HUES64 (cell line): Measurements from ENCODE around the gene MAPK6.

ENCODE experiments used
- H3K27ac ChIP-seq: 2 replicates; pipeline ENCODE4 v1.7.0; 2013; ENCODE audit warnings: low read depth, low read length, inconsistent platforms
- H3K27me3 ChIP-seq: 2 replicates; pipeline ENCODE4 v1.6.1; 2013; ENCODE audit warnings: mild to moderate bottlenecking, low read length; ENCODE audit not compliant: insufficient read depth
- H3K36me3 ChIP-seq: 2 replicates; pipeline ENCODE4 v1.6.1; 2013; ENCODE audit warnings: mild to moderate bottlenecking, low read length; ENCODE audit not compliant: insufficient read depth
- H3K4me1 ChIP-seq: 2 replicates; pipeline ENCODE4 v1.6.1; 2013; ENCODE audit warnings: mild to moderate bottlenecking, low read length, moderate library complexity; ENCODE audit not compliant: insufficient read depth
- H3K4me3 ChIP-seq: 2 replicates; pipeline ENCODE4 v1.5.1; 2013; ENCODE audit warnings: mild to moderate bottlenecking, low read length, moderate library complexity
- H3K9ac ChIP-seq: 2 replicates; pipeline ENCODE4 v1.6.1; 2013; ENCODE audit warnings: mild to moderate bottlenecking, low read depth, low read length
- H3K9me3 ChIP-seq: 2 replicates; pipeline ENCODE4 v1.6.1; 2013; ENCODE audit warnings: low read depth, low read length; ENCODE audit not compliant: insufficient read depth
- WGBS: fragments of 150-250, 120-280 bp; methylation state at CpG from one replicate; pipeline ENCODE4 v1.1.7; 2013; ENCODE audit warnings: missing lambda C conversion rate; 5-methylcytosine and 5-hydroxymethylcytosine counted together

Gene MAPK6

DNA sequence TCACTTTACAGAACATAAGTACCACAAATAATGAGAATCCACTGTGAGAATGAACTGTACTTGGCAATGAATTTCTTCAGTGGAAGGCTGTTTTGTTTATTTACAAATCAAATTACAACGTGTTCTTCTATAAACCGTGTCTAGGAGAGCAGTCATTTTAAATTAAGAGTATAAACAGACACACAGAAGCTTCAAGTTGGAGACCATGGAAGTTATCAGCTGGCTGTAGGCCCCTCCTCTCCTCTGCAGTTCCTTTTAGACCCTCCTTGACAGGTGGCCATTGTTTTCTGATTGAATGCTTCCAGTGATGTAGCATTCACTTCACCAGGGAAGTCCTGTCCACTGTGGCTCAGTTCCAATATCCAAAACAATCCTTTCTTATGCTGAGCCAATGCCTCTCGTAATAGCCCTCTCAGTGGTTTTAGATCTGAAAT, 7.3 kb upstream of the MAPK6 start:
- no peaks in the 10 kb centered on the region for H3K27me3 ChIP-seq
- 91% methylated on average over 3 of the region's 3 CpGs for WGBS
- H3K27ac ChIP-seq = no peak overlapping the region

DNA sequence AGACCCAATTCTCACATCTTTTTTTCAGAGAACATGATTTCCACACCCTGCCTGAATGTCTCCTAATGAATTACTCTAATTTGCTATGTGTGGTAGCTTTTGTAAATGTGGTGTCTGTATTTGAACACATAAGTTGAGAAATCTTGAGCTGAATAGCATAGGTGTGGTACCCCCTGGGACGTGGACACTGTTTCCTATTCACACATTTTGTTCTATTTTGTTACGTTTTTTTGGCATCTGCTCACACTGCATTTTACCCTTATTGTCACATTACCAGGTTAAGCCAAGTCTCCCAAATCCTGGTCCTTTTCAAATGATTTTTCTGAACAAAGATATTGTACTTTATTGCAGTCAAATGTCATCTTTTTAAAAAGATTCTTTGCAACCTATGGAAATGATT, 6.8 kb upstream of the MAPK6 start:
- no peak overlapping the region for H3K9ac ChIP-seq
- H3K4me3 ChIP-seq = no peak overlapping the region
- no peak overlapping the region for H3K27ac ChIP-seq
- H3K36me3 ChIP-seq = no peaks in the 10 kb centered on the region
- H3K9me3 ChIP-seq = no peaks in the 10 kb centered on the region
- no peaks in the 10 kb centered on the region for H3K4me1 ChIP-seq
- no peaks in the 10 kb centered on the region for H3K27me3 ChIP-seq
- 97% methylated on average over 2 of the region's 2 CpGs for WGBS

More for the DNA sequence above, 7.3 kb upstream of the MAPK6 start:
- Histone ChIP-seq H3K4me1 (no peaks in the 10 kb centered on the region), H3K4me3 (no peak overlapping the region), H3K36me3 (no peaks in the 10 kb centered on the region), H3K9me3 (no peaks in the 10 kb centered on the region), H3K9ac (no peak overlapping the region)

DNA sequence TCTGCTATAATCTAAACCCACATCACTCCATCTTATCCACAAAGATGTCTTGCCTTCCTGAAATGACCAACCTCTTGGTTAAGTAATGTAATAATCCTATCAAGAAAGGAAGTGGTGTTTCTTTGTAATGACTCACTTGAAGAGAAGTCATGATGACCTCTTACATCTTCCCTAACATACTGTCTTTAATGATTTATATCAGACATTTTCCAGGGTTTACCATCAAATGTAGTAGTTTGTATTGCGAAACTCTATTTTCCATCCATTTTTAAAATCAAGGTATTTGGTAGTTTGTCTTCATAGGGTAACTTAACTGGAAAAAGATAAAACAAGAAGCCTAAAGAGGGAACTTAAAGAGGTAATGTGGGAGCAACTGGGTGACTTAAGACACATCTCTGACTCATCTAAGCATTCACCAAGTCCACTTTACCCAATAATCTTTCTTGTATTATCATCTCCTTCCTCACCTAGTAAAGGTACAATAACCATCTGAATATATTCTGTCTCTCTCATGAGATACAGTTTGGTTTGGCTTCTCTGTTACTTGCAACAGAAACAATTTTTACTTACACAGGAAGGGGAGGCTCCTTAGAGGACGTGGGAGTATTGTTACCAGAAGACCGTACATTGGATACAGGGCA, 5.7 kb upstream of the MAPK6 start:
- Histone ChIP-seq H3K27ac (no peak overlapping the region), H3K9me3 (no peaks in the 10 kb centered on the region), H3K36me3 (no peaks in the 10 kb centered on the region), H3K27me3 (no peaks in the 10 kb centered on the region), H3K4me1 (no peaks in the 10 kb centered on the region), H3K4me3 (no peak overlapping the region), H3K9ac (no peak overlapping the region)
- WGBS = 94% methylated on average over 2 of the region's 3 CpGs

DNA sequence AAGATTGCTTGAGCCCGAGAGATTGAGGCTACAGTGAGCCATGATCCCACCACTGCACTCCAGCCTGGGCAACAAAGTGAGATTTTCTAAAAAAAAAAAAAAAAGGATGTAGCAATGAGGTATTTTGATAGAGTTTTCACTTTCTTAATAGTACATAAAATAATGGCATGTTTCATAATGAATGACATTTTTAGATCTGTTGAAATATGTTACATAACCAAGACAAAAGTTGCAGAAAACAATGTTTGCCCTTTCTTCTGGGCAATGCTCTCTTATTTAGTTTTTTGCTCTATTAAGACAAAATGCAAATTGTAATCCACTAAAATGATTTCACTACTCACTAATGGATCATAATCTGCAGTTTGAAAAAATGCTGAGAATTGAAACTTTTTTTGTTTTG, 4.4 kb upstream of the MAPK6 start:
- Histone ChIP-seq H3K27me3 (no peaks in the 10 kb centered on the region), H3K4me1 (no peaks in the 10 kb centered on the region), H3K9me3 (no peaks in the 10 kb centered on the region), H3K27ac (no peak overlapping the region), H3K36me3 (no peaks in the 10 kb centered on the region), H3K4me3 (no peak overlapping the region), H3K9ac (no peak overlapping the region)
- 84% methylated on average over 1 of the region's 1 CpG for whole genome bisulfite sequencing

DNA sequence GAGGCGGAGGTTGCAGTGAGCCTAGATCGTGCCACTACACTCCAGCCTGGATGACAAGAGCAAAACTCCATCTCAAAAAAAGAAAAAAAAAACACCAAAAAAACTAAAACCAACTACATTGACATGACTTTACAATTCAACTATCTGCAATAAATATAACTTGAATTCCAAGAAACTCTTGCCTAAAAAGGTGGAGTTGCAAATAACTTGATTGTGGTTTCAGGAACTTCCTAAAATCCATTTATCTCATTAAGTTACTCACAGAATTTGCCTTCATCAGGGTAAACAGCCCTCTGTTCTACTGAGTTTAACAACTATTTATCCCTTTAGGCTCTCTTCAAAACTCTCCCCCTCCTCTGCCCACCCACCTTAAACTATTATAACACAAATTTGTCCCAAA, 2.7 kb upstream of the MAPK6 start:
- no peaks in the 10 kb centered on the region for H3K27me3 ChIP-seq
- WGBS = 98% methylated on average over 2 of the region's 2 CpGs
- no peaks in the 10 kb centered on the region for H3K36me3 ChIP-seq
- H3K4me1 ChIP-seq = peaks cover 10% of the 10 kb centered on the region; the same call in 1 of the 2 replicates
- no peak overlapping the region for H3K9ac ChIP-seq
- H3K27ac ChIP-seq = no peak overlapping the region
- no peak overlapping the region for H3K4me3 ChIP-seq
- H3K9me3 ChIP-seq = no peaks in the 10 kb centered on the region

DNA sequence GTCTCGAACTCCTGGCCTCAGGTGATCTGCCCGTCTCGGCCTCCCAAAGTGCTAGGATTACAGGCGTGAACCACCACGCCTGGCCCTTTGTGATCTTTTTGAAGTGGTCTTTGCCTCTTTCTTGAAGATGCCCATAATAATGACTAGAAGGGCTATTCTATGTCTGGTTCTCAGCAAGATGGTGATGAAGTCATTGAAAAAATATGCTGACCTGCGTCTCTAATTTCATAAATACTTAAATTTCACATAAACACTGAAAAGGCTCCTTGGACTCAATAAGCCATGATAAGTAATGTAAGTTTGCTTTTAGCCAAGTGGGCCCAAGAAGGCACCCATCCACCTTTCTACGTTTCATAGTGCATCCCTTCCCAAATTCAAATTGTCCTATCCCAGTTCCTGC, 775 bp upstream of the MAPK6 start:
- H3K4me1 ChIP-seq = peaks cover 26% of the 10 kb centered on the region
- no peak overlapping the region for H3K27ac ChIP-seq
- H3K36me3 ChIP-seq = no peaks in the 10 kb centered on the region
- H3K9me3 ChIP-seq = no peaks in the 10 kb centered on the region
- 95% methylated on average over 6 of the region's 7 CpGs for WGBS
- peak overlapping the region; percentile 95 for H3K4me3 ChIP-seq
- no peaks in the 10 kb centered on the region for H3K27me3 ChIP-seq
- no peak overlapping the region; the same call in 1 of the 2 replicates for H3K9ac ChIP-seq

DNA sequence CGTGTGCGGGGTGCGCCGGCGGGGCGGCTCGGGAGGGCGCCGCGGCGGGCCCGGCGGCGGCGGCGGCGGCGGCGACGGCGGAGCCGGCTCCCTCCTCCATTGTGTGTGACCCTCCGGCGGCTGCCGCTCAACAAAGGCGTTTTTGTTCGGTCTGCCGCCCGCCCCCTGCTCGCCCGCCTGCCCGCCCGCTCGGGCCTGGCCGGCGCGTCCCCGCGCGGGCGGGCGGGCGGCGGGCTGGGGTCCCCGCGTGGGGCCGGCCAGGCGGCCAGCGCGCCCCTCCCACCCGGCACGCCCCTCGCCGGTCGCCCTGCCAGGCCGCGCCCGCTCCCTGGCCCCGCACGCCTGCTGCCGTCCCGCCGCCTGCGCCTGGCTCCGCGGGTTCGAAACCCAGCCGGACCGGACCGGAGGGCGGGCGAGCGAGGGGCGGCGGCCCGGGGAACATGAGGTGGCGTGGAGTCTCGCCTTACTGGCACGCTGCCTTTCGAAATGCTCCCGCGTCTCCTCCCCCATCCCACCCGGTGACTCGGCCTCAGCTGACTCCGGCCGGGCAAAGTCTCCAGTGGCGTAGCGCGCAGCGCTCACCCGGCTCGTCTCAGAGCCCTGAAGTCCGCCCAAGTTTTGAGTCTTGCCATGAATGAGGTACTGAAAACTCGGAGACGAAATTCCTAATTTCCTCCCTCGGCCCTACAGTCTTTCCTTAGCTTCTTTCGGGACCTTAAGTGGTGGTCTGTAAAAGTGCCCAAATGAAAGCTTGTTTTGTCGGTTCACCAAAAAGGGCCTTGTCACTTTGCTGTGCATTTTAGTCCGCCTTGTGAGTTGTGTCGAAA, 588 bp downstream of the MAPK6 start:
- no peaks in the 10 kb centered on the region for H3K9me3 ChIP-seq
- under 1% methylated on average over 100 of the region's 100 CpGs for WGBS
- peak overlapping the region; percentile 94 for H3K27ac ChIP-seq
- H3K4me3 ChIP-seq = peak overlapping the region; percentile 95
- H3K27me3 ChIP-seq = no peaks in the 10 kb centered on the region
- H3K36me3 ChIP-seq = no peaks in the 10 kb centered on the region
- peak overlapping the region; percentile 92 for H3K9ac ChIP-seq
- H3K4me1 ChIP-seq = peaks cover 31% of the 10 kb centered on the region

DNA sequence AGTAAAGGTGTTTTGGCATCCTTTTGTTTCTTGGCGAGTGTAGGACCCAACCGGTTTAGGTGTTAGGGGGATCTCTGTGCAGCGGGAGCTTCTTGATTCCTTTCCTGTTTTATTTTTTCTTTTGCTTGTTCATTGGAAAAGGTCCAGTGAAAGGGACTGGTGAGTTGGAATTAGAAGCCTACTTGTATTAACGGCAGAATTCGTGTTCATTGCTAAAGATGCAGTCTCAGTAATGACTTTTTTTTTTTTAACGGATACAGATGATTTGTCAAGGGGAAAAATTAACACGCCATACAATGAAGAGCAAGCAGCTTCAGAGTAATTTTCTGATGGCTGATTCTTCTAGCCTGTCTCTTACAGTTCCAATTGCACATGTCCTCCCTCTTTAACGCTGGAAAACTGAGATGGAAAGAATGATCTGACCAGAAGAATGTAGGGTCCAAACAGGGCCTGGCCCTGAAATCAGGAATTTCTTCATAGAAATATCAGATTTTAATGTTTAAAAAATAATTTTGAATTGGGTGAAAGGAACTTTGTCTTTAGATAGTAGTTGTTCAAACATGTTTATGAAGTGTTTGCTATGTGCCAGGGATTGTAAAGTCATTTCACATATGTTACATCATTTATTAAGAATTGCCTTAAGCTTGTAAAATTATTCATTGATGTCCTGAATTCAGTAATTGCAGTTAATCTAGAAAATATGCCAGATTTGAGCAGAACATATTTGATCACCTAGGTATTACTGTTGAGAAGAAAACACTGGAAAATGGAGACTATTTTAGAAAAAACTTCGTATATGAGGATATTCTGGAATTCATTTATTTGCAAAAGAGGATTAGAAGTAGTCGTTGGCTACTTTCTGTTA, 1.4 kb downstream of the MAPK6 start:
- Histone ChIP-seq H3K4me3 (peak overlapping the region; percentile 95), H3K9ac (peak overlapping the region; percentile 92), H3K4me1 (peaks cover 31% of the 10 kb centered on the region), H3K27me3 (no peaks in the 10 kb centered on the region), H3K27ac (peak overlapping the region; percentile 94), H3K36me3 (no peaks in the 10 kb centered on the region), H3K9me3 (no peaks in the 10 kb centered on the region)
- 3% methylated on average over 10 of the region's 10 CpGs for WGBS

- H3K36me3 ChIP-seq = no peaks in the 10 kb centered on the region
- H3K9ac ChIP-seq = peak overlapping the region; percentile 92; the same call in 1 of the 2 replicates
- WGBS = 4% methylated on average over 2 of the region's 4 CpGs
- H3K4me1 ChIP-seq = peaks cover 31% of the 10 kb centered on the region
- H3K4me3 ChIP-seq = peak overlapping the region; percentile 95
- H3K9me3 ChIP-seq = no peaks in the 10 kb centered on the region
- H3K27ac ChIP-seq = peak overlapping the region; percentile 33; the same call in 1 of the 2 replicates
- H3K27me3 ChIP-seq = no peaks in the 10 kb centered on the region
These were observed 2.2 kb downstream of the MAPK6 start for GRCh38 chr15:52021128-52021671.

- H3K4me3 ChIP-seq = peak overlapping the region; percentile 95; the same call in 1 of the 2 replicates
- WGBS = 79% methylated on average over 9 of the region's 10 CpGs
These were observed 3.0 kb downstream of the MAPK6 start for GRCh38 chr15:52021892-52022540.

More at GRCh38 chr15:52021892-52022540, 3.0 kb downstream of the MAPK6 start:
- no peaks in the 10 kb centered on the region for H3K27me3 ChIP-seq
- H3K36me3 ChIP-seq = no peaks in the 10 kb centered on the region
- H3K9me3 ChIP-seq = no peaks in the 10 kb centered on the region
- H3K27ac ChIP-seq = no peak overlapping the region
- no peak overlapping the region for H3K9ac ChIP-seq
- peaks cover 31% of the 10 kb centered on the region for H3K4me1 ChIP-seq
